IMR-90 (cell line): ENCODE results near the gene GPATCH8. TPM values are rescaled to one million over a fixed set of nuclear protein-coding genes. Genes with fewer than 3 reads are reported as not detected.
"Not testable (repeated sequence)": the region's sequence is repeated elsewhere in the genome, so short reads cannot be mapped to it uniquely, and the experiment has no call there.

Experiments used
- ATAC-seq: fragments of 200-7000 bp; cut with Tn5 transposase; 2 replicates; pipeline ENCODE4 v1.9.1; 2020; ENCODE audit warnings: low read depth, mild to moderate bottlenecking, moderate library complexity
- BruUV-seq: library from RNA; stranded (reverse); fragments of 400-500 nt; replicated peaks from 2 replicates; lab custom pipeline; 2021; lab: Mats Ljungman, UMichigan
- CTCF ChIA-PET: fragments of 300-600 bp; formaldehyde crosslinking; extraction: SDS; loops from one replicate; lab custom pipeline; 2021; ENCODE audit warnings: antibody characterized with exemption; lab: Yijun Ruan, JAX
- POLR2A ChIA-PET: fragments of 300-600 bp; sonication (Branson Sonifier 250); formaldehyde crosslinking; loops from one replicate; lab custom pipeline; 2022; ENCODE audit warnings: antibody characterized with exemption; ENCODE audit not compliant: unreplicated experiment; lab: Charles Lee
- DNase-seq: peaks from one replicate; pipeline ENCODE4 v3.0.0; 2013
- H2AFZ ChIP-seq: replicated peaks from 2 replicates; pipeline ENCODE3; 2013; ENCODE audit warnings: low read length, mild to moderate bottlenecking; ENCODE audit not compliant: poor library complexity
- H2AK5ac ChIP-seq: 2 replicates; pipeline ENCODE4 v1.6.1; 2013; ENCODE audit warnings: low read depth, low read length, inconsistent platforms
- H2AK9ac ChIP-seq: replicated peaks from 2 replicates; pipeline ENCODE3; 2013; ENCODE audit warnings: mild to moderate bottlenecking, low read depth, low read length, moderate library complexity; ENCODE audit not compliant: poor library complexity
- H2BK120ac ChIP-seq: 2 replicates; pipeline ENCODE4 v1.6.1; 2013; ENCODE audit warnings: low read depth, low read length, inconsistent platforms
- H2BK15ac ChIP-seq: 3 replicates; pipeline ENCODE4 v1.6.1; 2013; ENCODE audit warnings: low read depth, low read length, inconsistent platforms
- H2BK20ac ChIP-seq: 2 replicates; pipeline ENCODE4 v1.6.1; 2013; ENCODE audit warnings: low read depth, mild to moderate bottlenecking, inconsistent platforms, low read length, moderate library complexity
- H2BK5ac ChIP-seq: 2 replicates; pipeline ENCODE4 v1.6.1; 2013; ENCODE audit warnings: mild to moderate bottlenecking, low read depth, low read length, inconsistent platforms; ENCODE audit not compliant: poor library complexity, severe bottlenecking
- H3K14ac ChIP-seq: replicated peaks from 2 replicates; pipeline ENCODE4 v1.6.1; 2013; ENCODE audit warnings: low read depth, low read length, inconsistent platforms
- H3K18ac ChIP-seq: 2 replicates; pipeline ENCODE4 v1.6.1; 2013; ENCODE audit warnings: low read depth, low read length, control low read depth
- H3K23ac ChIP-seq: 2 replicates; pipeline ENCODE4 v1.6.1; 2013; ENCODE audit warnings: low read depth, low read length, inconsistent platforms
- H3K27ac ChIP-seq: 2 replicates; pipeline ENCODE4 v1.5.1; 2013; ENCODE audit warnings: mild to moderate bottlenecking, control low read depth, low read length; ENCODE audit not compliant: insufficient read depth
- H3K27me3 ChIP-seq: 2 replicates; pipeline ENCODE4 v1.6.1; 2013; ENCODE audit warnings: low read length; ENCODE audit not compliant: control insufficient read depth, insufficient read depth
- H3K36me3 ChIP-seq: 2 replicates; pipeline ENCODE4 v1.6.1; 2013; ENCODE audit warnings: low read length, mixed read lengths; ENCODE audit not compliant: control insufficient read depth, insufficient read depth
- H3K4ac ChIP-seq: 2 replicates; pipeline ENCODE4 v1.6.1; 2013; ENCODE audit warnings: low read depth, low read length, inconsistent platforms
- H3K4me1 ChIP-seq: 2 replicates; pipeline ENCODE4 v1.6.1; 2013; ENCODE audit warnings: low read length, mixed read lengths; ENCODE audit not compliant: control insufficient read depth, insufficient read depth
- H3K4me2 ChIP-seq: 2 replicates; pipeline ENCODE4 v1.6.1; 2013; ENCODE audit warnings: low read depth, mild to moderate bottlenecking, control low read depth, low read length, moderate library complexity
- H3K4me3 ChIP-seq: 2 replicates; pipeline ENCODE4 v1.5.1; 2013; ENCODE audit warnings: low read depth, mild to moderate bottlenecking, control low read depth, low read length, moderate library complexity; ENCODE audit not compliant: insufficient read depth
- H3K56ac ChIP-seq: 2 replicates; pipeline ENCODE4 v1.6.1; 2013; ENCODE audit warnings: low read length, inconsistent platforms; ENCODE audit not compliant: insufficient read depth; ENCODE audit errors: extremely low read depth
- H3K79me1 ChIP-seq, 2 experiments: 2 replicates each; pipeline ENCODE4 v1.6.1; 2013; ENCODE audit warnings: low read length in 2 of 2, inconsistent platforms in 1 of 2, low read depth in 1 of 2
- H3K9ac ChIP-seq: 2 replicates; pipeline ENCODE4 v1.6.1; 2013; ENCODE audit warnings: low read depth, low read length, control low read depth
- H3K9me1 ChIP-seq: 2 replicates; pipeline ENCODE4 v1.6.1; 2013; ENCODE audit warnings: low read length, inconsistent platforms; ENCODE audit not compliant: insufficient read depth
- H3K9me3 ChIP-seq: 2 replicates; pipeline ENCODE4 v1.6.1; 2013; ENCODE audit warnings: low read length; ENCODE audit not compliant: control insufficient read depth, insufficient read depth
- H4K20me1 ChIP-seq: 2 replicates; pipeline ENCODE4 v1.6.1; 2013; ENCODE audit warnings: low read length, inconsistent platforms; ENCODE audit not compliant: insufficient read depth
- H4K5ac ChIP-seq: 2 replicates; pipeline ENCODE4 v1.6.1; 2013; ENCODE audit warnings: mild to moderate bottlenecking, low read depth, low read length, control low read depth
- H4K8ac ChIP-seq, 2 experiments: 2 replicates each; pipeline ENCODE4 v1.6.1; 2013; ENCODE audit warnings: low read depth in 2 of 2, low read length in 2 of 2, control low read depth in 1 of 2, inconsistent platforms in 1 of 2
- H4K91ac ChIP-seq: 2 replicates; pipeline ENCODE4 v1.6.1; 2013; ENCODE audit warnings: low read depth, low read length, inconsistent platforms; ENCODE audit not compliant: insufficient read depth
- CEBPB ChIP-seq: IDR thresholded peaks from 2 replicates; pipeline ENCODE4 v1.6.1; 2012; ENCODE audit warnings: low read depth, low read length, improper control_type of control experiment
- CHD1 ChIP-seq: IDR thresholded peaks from 2 replicates; pipeline ENCODE4 v1.6.1; 2012; ENCODE audit warnings: low read depth, low read length, improper control_type of control experiment
- MAZ ChIP-seq: IDR thresholded peaks from 2 replicates; pipeline ENCODE4 v1.6.1; 2012; ENCODE audit warnings: low read depth, mild to moderate bottlenecking, low read length, improper control_type of control experiment, moderate library complexity, borderline replicate concordance
- MXI1 ChIP-seq: IDR thresholded peaks from 2 replicates; pipeline ENCODE4 v1.6.1; 2012; ENCODE audit warnings: low read depth, mild to moderate bottlenecking, low read length, moderate library complexity, borderline replicate concordance
- POLR2A ChIP-seq: IDR thresholded peaks from 2 replicates; pipeline ENCODE4 v1.6.1; 2012; ENCODE audit warnings: mild to moderate bottlenecking, low read depth, low read length
- RCOR1 ChIP-seq: IDR thresholded peaks from 2 replicates; pipeline ENCODE4 v1.6.1; 2012; ENCODE audit warnings: mild to moderate bottlenecking, low read length, improper control_type of control experiment; ENCODE audit not compliant: insufficient replicate concordance
- RFX5 ChIP-seq: IDR thresholded peaks from 2 replicates; pipeline ENCODE4 v1.8.0; 2012; ENCODE audit warnings: low read depth, mild to moderate bottlenecking, low read length, moderate library complexity
- WGBS, 2 experiments: methylation state at CpG; one replicate each; pipeline versions ENCODE4 v1.1.5 to v1.1.7; 2013; ENCODE audit warnings: missing lambda C conversion rate in 2 of 2; ENCODE audit not compliant: insufficient read length in 1 of 2; ENCODE audit errors: extremely low coverage in 2 of 2; 5-methylcytosine and 5-hydroxymethylcytosine counted together
- dilution Hi-C: fragments of 300-500 bp; cut with HindIII; formaldehyde crosslinking; loops from one replicate; pipeline ENCODE4 v1.14.3; 2018; ENCODE audit warnings: low sequenced_read_pairs; ENCODE audit not compliant: unreplicated experiment
- in situ Hi-C: fragments of 300-500 bp; cut with MboI; formaldehyde crosslinking; loops from 3 replicates; pipeline ENCODE4 v1.14.3; 2019; ENCODE audit warnings: low sequenced_read_pairs, inconsistent platforms, mixed read lengths
- intact Hi-C: fragments of 100-400 bp; cut with micrococcal nuclease; formaldehyde crosslinking; loops from 2 replicates; pipeline ENCODE4 v1.10.0; 2022
- polyA plus RNA-seq, 3 experiments: library from polyadenylated mRNA; depleted of rRNA; stranded (reverse); fragments of >200 nt; gene quantifications; 2 replicates each; pipeline ENCODE4 v1.2.3, GENCODE V29; 2012; ENCODE audit warnings: low replicate concordance in 1 of 3
- total RNA-seq: library from RNA; depleted of rRNA; stranded (reverse); fragments of >200 nt; gene quantifications from 2 replicates; pipeline ENCODE4 v1.2.3, GENCODE V29; 2012

GPATCH8 gene
- total and polyA plus RNA-seq, 2 of the 4 experiments (the other 2 are of a cell fraction), result 8.8 to 13.2 TPM

- H4K91ac ChIP-seq, result no peak overlapping the region
- H3K14ac ChIP-seq, result no peak overlapping the region
- H4K5ac ChIP-seq, result no peak overlapping the region
- no peak overlapping the region for H3K27ac ChIP-seq
- TF ChIP-seq POLR2A (no peak), CEBPB (no peak), MXI1 (no peak), RCOR1 (no peak), RFX5 (no peak), CHD1 (no peak), MAZ (no peak)
- H4K20me1 ChIP-seq, result no peaks in the 10 kb centered on the region
- H4K8ac ChIP-seq, result no peak overlapping the region
- H2AK9ac ChIP-seq, result no peak overlapping the region
- no peak overlapping the region for H3K4me2 ChIP-seq
- H3K9me1 ChIP-seq, result no peaks in the 10 kb centered on the region
- H2AK5ac ChIP-seq, result no peak overlapping the region
- no peak overlapping the region for H3K9ac ChIP-seq
- no peak overlapping the region for H2BK15ac ChIP-seq
- no peaks in the 10 kb centered on the region for H3K36me3 ChIP-seq
- H2BK120ac ChIP-seq, result no peak overlapping the region
- H3K9me3 ChIP-seq, result no peaks in the 10 kb centered on the region
- no TSS peak for BruUV-seq
- ATAC-seq, result no peak
- H3K18ac ChIP-seq, result no peak overlapping the region
- POLR2A ChIA-PET, result no interaction called here
- CTCF ChIA-PET, result interaction anchor here (1.1 kb wide), 1 partner anchor 9 kb away, joined by 4 read pairs; no protein-coding TSS in a partner anchor
- H2AFZ ChIP-seq, result no peak overlapping the region
- H3K4ac ChIP-seq, result no peak overlapping the region
- no peak overlapping the region for H3K23ac ChIP-seq
- H2BK5ac ChIP-seq, result no peak overlapping the region
- H3K79me1 ChIP-seq, result peaks cover 0 to 10% of the 10 kb centered on the region in 2 experiments; a peak in 2 of 4 replicates
- WGBS, 2 experiments, result no CpG with 5 or more reads among the region's 7 CpGs
- H2BK20ac ChIP-seq, result no peak overlapping the region
- no peak overlapping the region for H3K4me3 ChIP-seq
- dilution Hi-C loops, result no loop called here
- no peak for DNase-seq
- no peak overlapping the region for H3K56ac ChIP-seq
- intact Hi-C loops, result no loop called here
- H3K4me1 ChIP-seq, result no peaks in the 10 kb centered on the region; the same call in 1 of the 2 replicates
- in situ Hi-C loops, result no loop called here
- peaks cover 29% of the 10 kb centered on the region for H3K27me3 ChIP-seq
These were observed 135.8 kb downstream of the GPATCH8 start for GRCh38 chr17:44367231-44367979.

- H3K9me1 ChIP-seq, POLR2A ChIA-PET, H3K4ac ChIP-seq, H3K18ac ChIP-seq, H2AK9ac ChIP-seq, in situ Hi-C loops, H4K5ac ChIP-seq, H2BK15ac ChIP-seq, H2BK20ac ChIP-seq, dilution Hi-C loops, CTCF ChIA-PET, H3K23ac ChIP-seq, H3K14ac ChIP-seq, H2BK120ac ChIP-seq, H3K9me3 ChIP-seq, intact Hi-C loops, H4K91ac ChIP-seq, H3K27ac ChIP-seq, H4K8ac ChIP-seq, BruUV-seq, H3K4me3 ChIP-seq, H2BK5ac ChIP-seq, H2AK5ac ChIP-seq, H3K56ac ChIP-seq, H3K36me3 ChIP-seq, H2AFZ ChIP-seq, H3K4me2 ChIP-seq, ATAC-seq, H3K9ac ChIP-seq, DNase-seq: not testable (repeated sequence)
- Histone ChIP-seq H4K20me1 (peaks cover 11% of the 10 kb centered on the region; the same call in 1 of the 2 replicates), H3K79me1 (peaks cover 4 to 28% of the 10 kb centered on the region in 2 experiments; a peak in 2 of 4 replicates), H3K27me3 (peaks cover 20% of the 10 kb centered on the region), H3K4me1 (peaks cover 15% of the 10 kb centered on the region)
- WGBS, 2 experiments, result no CpG with 5 or more reads among the region's 5 CpGs
These were observed 138.2 kb downstream of the GPATCH8 start for GRCh38 chr17:44365051-44365450.
